OCI-LY1 (cell line): ENCODE measurements around the gene RAPGEF4.

Experiments
- H2AFZ ChIP-seq: fragments of 200-600 bp; sonication (generic), shearing (Covaris generic); 2 replicates; pipeline ENCODE4 v1.6.0; 2014; ENCODE audit warnings: antibody characterized with exemption, mild to moderate bottlenecking, low read length
- H3F3A ChIP-seq: fragments of 200-600 bp; sonication (generic), shearing (Covaris generic); 2 replicates; pipeline ENCODE4 v1.6.0; 2014; ENCODE audit warnings: mild to moderate bottlenecking, antibody characterized with exemption, low read length, moderate library complexity; ENCODE audit not compliant: insufficient read depth
- H3K27ac ChIP-seq: fragments of 200-600 bp; sonication (generic); 2 replicates; pipeline ENCODE4 v1.5.1; 2014; ENCODE audit warnings: low read length, mixed run types, mild to moderate bottlenecking, low read depth; ENCODE audit not compliant: poor library complexity, severe bottlenecking
- H3K27me3 ChIP-seq: fragments of 200-600 bp; sonication (generic); 2 replicates; pipeline ENCODE4 v1.6.0; 2014; ENCODE audit warnings: antibody characterized with exemption, mild to moderate bottlenecking, low read length, moderate library complexity; ENCODE audit not compliant: insufficient read depth
- H3K36me3 ChIP-seq: fragments of 200-600 bp; sonication (generic); 2 replicates; pipeline ENCODE4 v1.6.1; 2014; ENCODE audit warnings: mild to moderate bottlenecking, antibody characterized with exemption, low read length, moderate library complexity, mixed read lengths; ENCODE audit not compliant: insufficient read depth
- H3K4me1 ChIP-seq: fragments of 200-600 bp; sonication (generic); 2 replicates; pipeline ENCODE4 v1.5.1; 2014; ENCODE audit warnings: mild to moderate bottlenecking, low read length, moderate library complexity; ENCODE audit not compliant: insufficient read depth, severe bottlenecking
- H3K4me2 ChIP-seq: fragments of 200-600 bp; sonication (generic), shearing (Covaris generic); 2 replicates; pipeline ENCODE4 v1.6.1; 2014; ENCODE audit warnings: low read length
- H3K4me3 ChIP-seq: fragments of 200-600 bp; sonication (generic); 2 replicates; pipeline ENCODE4 v1.5.1; 2014; ENCODE audit warnings: low read length, low read depth, mild to moderate bottlenecking, mixed read lengths; ENCODE audit not compliant: poor library complexity, severe bottlenecking
- H3K79me2 ChIP-seq: fragments of 200-600 bp; shearing (Covaris generic); 2 replicates; pipeline ENCODE4 v1.6.1; 2016; ENCODE audit warnings: mixed run types, low read length, mixed read lengths; ENCODE audit not compliant: insufficient read depth
- H3K9ac ChIP-seq: fragments of 200-600 bp; sonication (generic), shearing (Covaris generic); 2 replicates; pipeline ENCODE4 v1.6.1; 2014; ENCODE audit warnings: mild to moderate bottlenecking, low read length, mixed read lengths
- H3K9me2 ChIP-seq: fragments of 200-600 bp; sonication (generic), shearing (Covaris generic); 2 replicates; pipeline ENCODE4 v1.6.1; 2014; ENCODE audit warnings: low read depth, mild to moderate bottlenecking, low read length, mixed read lengths
- H3K9me3 ChIP-seq: fragments of 200-600 bp; shearing (Covaris generic); 2 replicates; pipeline ENCODE4 v1.6.1; 2014; ENCODE audit warnings: low read length, mixed read lengths
- H4K20me1 ChIP-seq: fragments of 200-600 bp; sonication (generic), shearing (Covaris generic); 2 replicates; pipeline ENCODE4 v1.6.0; 2016; ENCODE audit warnings: mild to moderate bottlenecking, low read length; ENCODE audit not compliant: insufficient read depth
- EZH2 ChIP-seq: fragments of 200-600 bp; sonication (generic), shearing (Covaris generic); IDR thresholded peaks from 2 replicates; pipeline ENCODE4 v1.8.0; 2017; ENCODE audit warnings: borderline replicate concordance, mixed run types, mild to moderate bottlenecking, antibody characterized with exemption, low read length, moderate library complexity, mixed read lengths
- TF ChIP-seq, protein P1 (sequence below): fragments of 200-600 bp; sonication (generic), shearing (Covaris generic); IDR thresholded peaks from 2 replicates; pipeline ENCODE4 v1.5.1; 2017; ENCODE audit warnings: mild to moderate bottlenecking, antibody characterized with exemption, low read length, moderate library complexity, mixed read lengths

Gene RAPGEF4

DNA sequence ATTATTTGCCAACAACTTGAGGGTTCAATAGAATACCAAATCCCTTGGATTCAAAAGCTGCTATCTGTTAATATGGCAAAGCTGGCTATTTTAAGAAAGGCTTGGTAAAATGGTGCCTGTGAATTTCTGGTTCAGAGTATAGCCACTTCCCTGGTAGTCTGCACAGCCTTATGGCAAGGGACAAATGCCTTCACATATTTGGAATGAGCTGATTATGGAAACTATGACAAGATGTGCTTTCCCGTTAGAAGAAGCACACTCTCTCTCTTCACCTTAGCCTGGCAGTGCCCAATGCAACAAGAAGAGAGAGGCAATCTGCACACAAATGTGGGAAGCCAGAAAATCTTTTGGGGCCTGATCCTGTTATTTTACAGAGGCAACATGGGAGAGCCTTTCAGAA, 292.5 kb downstream of the RAPGEF4 start:
- no peak overlapping the region for H3K9ac ChIP-seq
- no peak for TF ChIP-seq EZH2
- TF ChIP-seq, protein P1, sequence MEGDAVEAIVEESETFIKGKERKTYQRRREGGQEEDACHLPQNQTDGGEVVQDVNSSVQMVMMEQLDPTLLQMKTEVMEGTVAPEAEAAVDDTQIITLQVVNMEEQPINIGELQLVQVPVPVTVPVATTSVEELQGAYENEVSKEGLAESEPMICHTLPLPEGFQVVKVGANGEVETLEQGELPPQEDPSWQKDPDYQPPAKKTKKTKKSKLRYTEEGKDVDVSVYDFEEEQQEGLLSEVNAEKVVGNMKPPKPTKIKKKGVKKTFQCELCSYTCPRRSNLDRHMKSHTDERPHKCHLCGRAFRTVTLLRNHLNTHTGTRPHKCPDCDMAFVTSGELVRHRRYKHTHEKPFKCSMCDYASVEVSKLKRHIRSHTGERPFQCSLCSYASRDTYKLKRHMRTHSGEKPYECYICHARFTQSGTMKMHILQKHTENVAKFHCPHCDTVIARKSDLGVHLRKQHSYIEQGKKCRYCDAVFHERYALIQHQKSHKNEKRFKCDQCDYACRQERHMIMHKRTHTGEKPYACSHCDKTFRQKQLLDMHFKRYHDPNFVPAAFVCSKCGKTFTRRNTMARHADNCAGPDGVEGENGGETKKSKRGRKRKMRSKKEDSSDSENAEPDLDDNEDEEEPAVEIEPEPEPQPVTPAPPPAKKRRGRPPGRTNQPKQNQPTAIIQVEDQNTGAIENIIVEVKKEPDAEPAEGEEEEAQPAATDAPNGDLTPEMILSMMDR = no peak
- no peaks in the 10 kb centered on the region for H3K79me2 ChIP-seq
- H3K36me3 ChIP-seq = no peaks in the 10 kb centered on the region
- no peak overlapping the region for H3K4me3 ChIP-seq
- H3K9me3 ChIP-seq = no peaks in the 10 kb centered on the region
- no peaks in the 10 kb centered on the region for H4K20me1 ChIP-seq
- no peaks in the 10 kb centered on the region for H3K27me3 ChIP-seq
- no peaks in the 10 kb centered on the region for H3K4me1 ChIP-seq
- no peaks in the 10 kb centered on the region for H3K9me2 ChIP-seq
- H3K27ac ChIP-seq = no peak overlapping the region
- no peak overlapping the region for H3K4me2 ChIP-seq
- H2AFZ ChIP-seq = no peak overlapping the region
- H3F3A ChIP-seq = no peaks in the 10 kb centered on the region

GRCh38 chr2:173028671-173029070, 293.0 kb downstream of the RAPGEF4 start:
- no peaks in the 10 kb centered on the region for H4K20me1 ChIP-seq
- H3K9ac ChIP-seq = no peak overlapping the region
- no peaks in the 10 kb centered on the region for H3K79me2 ChIP-seq
- H3K4me3 ChIP-seq = no peak overlapping the region
- no peaks in the 10 kb centered on the region for H3K9me3 ChIP-seq
- TF ChIP-seq EZH2 = no peak
- TF ChIP-seq, protein P1 = no peak
- no peak overlapping the region for H2AFZ ChIP-seq
- H3K36me3 ChIP-seq = no peaks in the 10 kb centered on the region
- H3K4me2 ChIP-seq = no peak overlapping the region
- H3K9me2 ChIP-seq = no peaks in the 10 kb centered on the region
- H3K27ac ChIP-seq = no peak overlapping the region
- H3K27me3 ChIP-seq = no peaks in the 10 kb centered on the region
- H3F3A ChIP-seq = no peaks in the 10 kb centered on the region
- no peaks in the 10 kb centered on the region for H3K4me1 ChIP-seq

GRCh38 chr2:173030561-173031490, 295.2 kb downstream of the RAPGEF4 start:
- TF ChIP-seq EZH2 = no peak
- TF ChIP-seq, protein P1 = no peak
- Histone ChIP-seq H3K36me3 (no peaks in the 10 kb centered on the region), H3K27ac (no peak overlapping the region), H3K4me3 (no peak overlapping the region), H3K4me1 (no peaks in the 10 kb centered on the region), H3K79me2 (no peaks in the 10 kb centered on the region), H4K20me1 (no peaks in the 10 kb centered on the region), H3F3A (no peaks in the 10 kb centered on the region), H3K9me3 (no peaks in the 10 kb centered on the region), H3K9me2 (no peaks in the 10 kb centered on the region), H3K27me3 (no peaks in the 10 kb centered on the region), H2AFZ (no peak overlapping the region), H3K9ac (no peak overlapping the region), H3K4me2 (no peak overlapping the region)
